Body of pancreas (tissue), 4 donors: ENCODE measurements around the gene MYO1B. TPM values are rescaled to one million over a fixed set of nuclear protein-coding genes. Genes with fewer than 3 reads are reported as not detected.

Experiments used
- ATAC-seq: fragments of 150-250 bp; one replicate; pipeline ENCODE4 v1.9.1; 2016
- DNase-seq, 4 donors: peaks; one replicate each; pipeline ENCODE4 v3.0.0-alpha.2; 2019
- H3K27ac ChIP-seq, 4 donors: fragments of 200-600 bp; sonication (generic); 1 replicate in 3 of 4; 2 replicates in 1 of 4; pipeline versions ENCODE4 v1.5.1 to v1.6.1; 2016 to 2019; ENCODE audit warnings: mild to moderate bottlenecking in 1 of 4, mixed read lengths in 1 of 4, moderate library complexity in 1 of 4
- H3K27me3 ChIP-seq, 2 donors: fragments of 200-600 bp; sonication (generic); one replicate each; pipeline ENCODE4 v1.6.0; 2016; ENCODE audit warnings: mild to moderate bottlenecking in 1 of 2
- H3K36me3 ChIP-seq, 2 donors: fragments of 200-600 bp; sonication (generic); replicated peaks in 1 of 2; 2 replicates each; pipeline ENCODE4 v1.5.1; 2016; ENCODE audit warnings: low read depth in 2 of 2; ENCODE audit not compliant: insufficient read depth in 1 of 2
- H3K4me1 ChIP-seq: fragments of 200-600 bp; sonication (generic); one replicate; pipeline ENCODE4 v1.6.0; 2016
- H3K4me3 ChIP-seq, 2 donors: fragments of 200-600 bp; sonication (generic); 1 replicate in 1 of 2; 2 replicates in 1 of 2; pipeline ENCODE4 v1.5.1; 2016 to 2019
- H3K9me3 ChIP-seq, 3 donors: fragments of 200-600 bp; sonication (generic); 1 replicate in 2 of 3; 2 replicates in 1 of 3; pipeline ENCODE4 v1.5.1; 2016
- CTCF ChIP-seq, 7 experiments: fragments of 450-650 bp in 4 of 7; fragments of 200-600 bp in 3 of 7; sonication (generic) in 3 of 7; IDR thresholded peaks; one replicate each; pipeline ENCODE4 v1.5.1; 2016 to 2019; ENCODE audit warnings: antibody characterized with exemption in 7 of 7
- POLR2A ChIP-seq, 3 donors: fragments of 450-650 bp; IDR thresholded peaks; one replicate each; pipeline ENCODE4 v1.6.1; 2016; ENCODE audit warnings: antibody characterized with exemption in 3 of 3, mild to moderate bottlenecking in 2 of 3
- WGBS, 2 donors: methylation state at CpG; one replicate each; pipeline ENCODE4 v1.1.5; 2017; 5-methylcytosine and 5-hydroxymethylcytosine counted together
- intact Hi-C: fragments of 100-400 bp; cut with DNase I; formaldehyde crosslinking; loops from one replicate; pipeline ENCODE4 v1.15.1; 2023
- total RNA-seq, 2 donors: library from RNA; depleted of rRNA; stranded (reverse); fragments of >200 nt; gene quantifications; one replicate each; pipeline ENCODE4 v1.1.0, GENCODE V29; 2016

The MYO1B gene
- total RNA-seq, 2 donors from 2014 or later = 68.0 to 77.8 TPM

GRCh38 chr2:191327484-191327883, 82.3 kb downstream of the MYO1B start:
- intact Hi-C loops = no loop called here
- ATAC-seq = no peak
- H3K9me3 ChIP-seq = no peaks in the 10 kb centered on the region

GRCh38 chr2:191328150-191328809, 83.1 kb downstream of the MYO1B start:
- Histone ChIP-seq H3K36me3 (peaks cover 0 to 3% of the 10 kb centered on the region in 2 donors), H3K4me1 (no peaks in the 10 kb centered on the region), H3K27ac (no peak overlapping the region), H3K9me3 (no peaks in the 10 kb centered on the region), H3K27me3 (no peaks in the 10 kb centered on the region), H3K4me3 (no peak overlapping the region)
- TF ChIP-seq POLR2A (IDR thresholded peaks at IDR 0.05) (no peak), CTCF (IDR thresholded peaks at IDR 0.05) (no peak)
- intact Hi-C loops = no loop called here
- DNase-seq = no peak
- no peak for ATAC-seq
- 90 to 91% methylated on average over 6 of the region's 6 CpGs for WGBS, 2 donors

More at GRCh38 chr2:191327484-191327883, 82.3 kb downstream of the MYO1B start:
- Histone ChIP-seq H3K36me3 (peaks cover 0 to 3% of the 10 kb centered on the region in 2 donors), H3K4me3 (no peak overlapping the region), H3K27ac (no peak overlapping the region), H3K27me3 (no peaks in the 10 kb centered on the region), H3K4me1 (peaks cover 5% of the 10 kb centered on the region)
- no peak for DNase-seq
- TF ChIP-seq CTCF (IDR thresholded peaks at IDR 0.05) (no peak), POLR2A (IDR thresholded peaks at IDR 0.05) (no peak)
- 81 to 95% methylated on average over 1 of the region's 1 CpG for WGBS, 2 donors

- TF ChIP-seq POLR2A (IDR thresholded peaks at IDR 0.05) (no peak), CTCF (IDR thresholded peaks at IDR 0.05) (no peak)
- 86 to 87% methylated on average over 3 of the region's 3 CpGs for WGBS, 2 donors
- no peak for DNase-seq
- Histone ChIP-seq H3K27me3 (no peaks in the 10 kb centered on the region), H3K27ac (no peak overlapping the region), H3K9me3 (no peaks in the 10 kb centered on the region), H3K36me3 (peaks cover 0 to 3% of the 10 kb centered on the region in 2 donors), H3K4me1 (no peaks in the 10 kb centered on the region), H3K4me3 (no peak overlapping the region)
- intact Hi-C loops = no loop called here
- no peak for ATAC-seq
Observed at GRCh38 chr2:191329841-191330240, 84.6 kb downstream of the MYO1B start.

- no peaks in the 10 kb centered on the region for H3K27me3 ChIP-seq
- no peaks in the 10 kb centered on the region for H3K4me1 ChIP-seq
- no peak for TF ChIP-seq POLR2A (IDR thresholded peaks at IDR 0.05)
- no peak for TF ChIP-seq CTCF (IDR thresholded peaks at IDR 0.05)
- no peak overlapping the region for H3K27ac ChIP-seq
- WGBS, 2 donors = 83 to 90% methylated on average over 6 of the region's 6 CpGs
- H3K36me3 ChIP-seq = peaks cover 0 to 3% of the 10 kb centered on the region in 2 donors
- DNase-seq = peak in 1 of 4 donors; percentile 16
- no peak for ATAC-seq
- H3K9me3 ChIP-seq = no peaks in the 10 kb centered on the region
- intact Hi-C loops = no loop called here
- H3K4me3 ChIP-seq = no peak overlapping the region
Observed at GRCh38 chr2:191333911-191334357, 88.7 kb downstream of the MYO1B start.
